Measurements from ENCODE around the gene C12orf76. TPM values are rescaled to one million over a fixed set of nuclear protein-coding genes. Genes with fewer than 3 reads are reported as not detected.
"Not testable (repeated sequence)": the region's sequence is repeated elsewhere in the genome, so short reads cannot be mapped to it uniquely, and the experiment has no call there.

Gene C12orf76
- total RNA-seq, 4 donors from 2014 or later, result 19.4 to 29.7 (median 22.5) TPM

DNA sequence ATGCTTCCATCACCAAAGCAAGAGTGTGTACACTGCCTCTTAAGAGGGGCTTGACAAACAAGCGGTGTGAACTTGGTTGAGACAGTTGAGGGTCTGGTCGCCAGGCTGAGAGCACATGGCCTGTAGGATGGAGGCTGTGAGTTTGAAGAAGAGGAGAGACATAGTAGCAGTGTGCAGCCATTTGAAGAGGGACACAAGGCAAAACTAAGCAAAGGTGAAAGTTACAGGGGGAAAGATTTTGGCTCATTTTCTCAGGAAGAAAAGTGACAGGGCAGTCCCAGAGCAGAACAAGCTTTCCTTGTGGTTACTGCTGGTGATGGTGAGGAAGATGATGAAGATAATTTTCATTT, 11.3 kb upstream of the C12orf76 start:
- peaks cover 0 to 8% (median 0%) of the 10 kb centered on the region in 3 donors for H3K36me3 ChIP-seq
- DNase-seq (ENCODE audit: low spot score in 2 of 2), result no peak
- H3K4me1 ChIP-seq, result peaks cover 0 to 11% (median 0%) of the 10 kb centered on the region in 4 donors
- H3K9me3 ChIP-seq, result no peaks in the 10 kb centered on the region
- 93% methylated on average over 2 of the region's 2 CpGs for WGBS, 2 donors
- H3K27ac ChIP-seq, result peak overlapping the region; percentile 37 to 88 (median 67)
- no peaks in the 10 kb centered on the region for H3K27me3 ChIP-seq
- TF ChIP-seq POLR2A (IDR thresholded peaks at IDR 0.05) (no peak), EP300 (IDR thresholded peaks at IDR 0.05) (no peak)
- H3K4me3 ChIP-seq, result no peak overlapping the region

GRCh38 chr12:110058875-110059615, 10.7 kb upstream of the C12orf76 start:
- peaks cover 0 to 8% (median 0%) of the 10 kb centered on the region in 3 donors for H3K36me3 ChIP-seq
- H3K9me3 ChIP-seq, result no peaks in the 10 kb centered on the region
- H3K4me3 ChIP-seq, result no peak overlapping the region
- 91 to 95% methylated on average over 9 of the region's 9 CpGs for WGBS, 2 donors
- H3K4me1 ChIP-seq, result peaks cover 0 to 11% (median 0%) of the 10 kb centered on the region in 4 donors
- no peak for DNase-seq (ENCODE audit: low spot score in 2 of 2)
- TF ChIP-seq POLR2A (IDR thresholded peaks at IDR 0.05), result no peak
- no peak for TF ChIP-seq EP300 (IDR thresholded peaks at IDR 0.05)
- TF ChIP-seq, protein P1, sequence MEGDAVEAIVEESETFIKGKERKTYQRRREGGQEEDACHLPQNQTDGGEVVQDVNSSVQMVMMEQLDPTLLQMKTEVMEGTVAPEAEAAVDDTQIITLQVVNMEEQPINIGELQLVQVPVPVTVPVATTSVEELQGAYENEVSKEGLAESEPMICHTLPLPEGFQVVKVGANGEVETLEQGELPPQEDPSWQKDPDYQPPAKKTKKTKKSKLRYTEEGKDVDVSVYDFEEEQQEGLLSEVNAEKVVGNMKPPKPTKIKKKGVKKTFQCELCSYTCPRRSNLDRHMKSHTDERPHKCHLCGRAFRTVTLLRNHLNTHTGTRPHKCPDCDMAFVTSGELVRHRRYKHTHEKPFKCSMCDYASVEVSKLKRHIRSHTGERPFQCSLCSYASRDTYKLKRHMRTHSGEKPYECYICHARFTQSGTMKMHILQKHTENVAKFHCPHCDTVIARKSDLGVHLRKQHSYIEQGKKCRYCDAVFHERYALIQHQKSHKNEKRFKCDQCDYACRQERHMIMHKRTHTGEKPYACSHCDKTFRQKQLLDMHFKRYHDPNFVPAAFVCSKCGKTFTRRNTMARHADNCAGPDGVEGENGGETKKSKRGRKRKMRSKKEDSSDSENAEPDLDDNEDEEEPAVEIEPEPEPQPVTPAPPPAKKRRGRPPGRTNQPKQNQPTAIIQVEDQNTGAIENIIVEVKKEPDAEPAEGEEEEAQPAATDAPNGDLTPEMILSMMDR (IDR thresholded peaks at IDR 0.05), result no peak
- peak overlapping the region; percentile 37 to 88 (median 67) for H3K27ac ChIP-seq
- H3K27me3 ChIP-seq, result no peaks in the 10 kb centered on the region

DNA sequence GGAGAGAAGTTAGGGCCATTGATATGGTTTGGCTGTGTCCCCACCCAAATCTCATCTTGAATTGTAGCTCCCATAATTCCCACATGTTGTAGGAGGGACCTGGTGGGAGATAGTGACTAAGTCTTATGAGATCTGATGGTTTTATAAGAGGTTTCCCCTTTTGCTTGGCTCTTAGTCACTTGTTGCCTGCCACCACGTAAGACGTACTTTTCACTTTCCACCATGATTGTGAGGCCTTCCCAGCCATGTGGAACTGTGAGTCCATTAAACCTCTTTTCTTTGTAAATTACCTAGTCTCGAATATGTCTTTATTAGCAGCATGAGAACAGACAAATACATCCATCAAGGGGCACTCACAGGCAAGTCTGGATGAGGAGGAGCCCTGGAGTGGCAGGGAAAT, 8.3 kb upstream of the C12orf76 start:
- 84 to 88% methylated on average over 3 of the region's 3 CpGs for WGBS, 2 donors
- H3K27ac ChIP-seq, result peak overlapping the region in 1 of 4 donors; percentile 7
- not testable (repeated sequence) for H3K27me3 ChIP-seq; H3K4me3 ChIP-seq; DNase-seq (ENCODE audit: low spot score in 2 of 2); H3K9me3 ChIP-seq
- peaks cover 0 to 11% (median 0%) of the 10 kb centered on the region in 4 donors for H3K4me1 ChIP-seq
- H3K36me3 ChIP-seq, result peaks cover 0 to 12% (median 0%) of the 10 kb centered on the region in 3 donors

DNA sequence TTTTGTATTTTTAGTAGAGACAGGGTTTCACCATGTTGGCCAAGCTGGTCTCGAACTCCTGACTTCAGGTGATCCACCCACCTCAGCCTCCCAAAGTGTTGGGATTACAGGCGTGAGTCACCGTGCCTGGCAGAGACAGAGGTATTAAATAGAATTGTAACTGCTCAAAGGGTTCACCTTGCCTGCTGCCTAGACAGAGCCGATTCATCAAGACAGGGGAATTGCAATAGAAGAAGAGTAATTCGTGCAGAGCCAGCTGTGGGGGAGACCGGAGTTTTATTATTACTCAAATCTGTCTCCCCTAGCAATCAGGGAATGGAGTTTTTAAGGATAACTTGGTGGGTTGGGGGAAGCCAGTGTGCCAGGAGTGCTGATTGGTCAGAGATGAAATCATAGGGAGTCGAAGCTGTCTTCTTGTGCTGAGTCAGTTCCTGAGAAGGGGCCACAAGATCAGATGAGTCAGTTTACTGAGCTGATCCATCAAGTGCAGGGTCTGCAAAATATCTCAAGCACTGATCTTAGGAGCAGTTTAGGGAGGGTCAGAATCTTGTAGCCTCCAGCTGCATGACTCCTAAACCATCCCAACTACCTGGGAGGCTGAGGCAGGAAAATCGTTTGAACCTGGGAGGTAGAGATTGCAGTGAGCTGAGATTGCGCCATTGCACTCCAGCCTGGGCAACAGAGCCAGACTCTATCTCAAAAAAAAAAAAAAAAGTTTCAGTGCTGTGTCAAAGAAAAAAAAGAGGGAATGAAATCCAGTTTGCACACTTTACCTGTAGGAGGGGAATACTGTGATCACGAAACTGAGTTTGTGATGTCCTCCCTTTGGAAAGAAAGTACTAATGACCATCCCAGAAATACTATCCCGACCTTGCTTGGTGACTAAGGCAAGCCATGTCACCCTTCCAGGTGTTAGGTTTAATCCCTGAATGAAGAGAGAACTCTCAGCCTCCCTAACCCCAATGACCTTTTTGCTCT, 7.3 kb upstream of the C12orf76 start:
- not testable (repeated sequence) for H3K4me3 ChIP-seq; DNase-seq (ENCODE audit: low spot score in 2 of 2); H3K4me1 ChIP-seq; H3K9me3 ChIP-seq; H3K27me3 ChIP-seq
- peak overlapping the region in 1 of 4 donors; percentile 17 for H3K27ac ChIP-seq
- whole genome bisulfite sequencing, 2 donors, result 59 to 64% methylated on average over 11 of the region's 11 CpGs
- H3K36me3 ChIP-seq, result peaks cover 0 to 12% (median 0%) of the 10 kb centered on the region in 3 donors

- TF ChIP-seq, protein P1 (IDR thresholded peaks at IDR 0.05), result no peak
- TF ChIP-seq POLR2A (IDR thresholded peaks at IDR 0.05) (no peak), EP300 (IDR thresholded peaks at IDR 0.05) (no peak)
- H3K27ac ChIP-seq, result no peak overlapping the region
- H3K36me3 ChIP-seq, result peaks cover 0 to 17% (median 0%) of the 10 kb centered on the region in 3 donors
- H3K9me3 ChIP-seq, result no peaks in the 10 kb centered on the region
- WGBS, 2 donors, result 80 to 89% methylated on average over 6 of the region's 6 CpGs
- no peak overlapping the region for H3K4me3 ChIP-seq
- DNase-seq (ENCODE audit: low spot score in 2 of 2), result no peak
- H3K4me1 ChIP-seq, result peaks cover 0 to 27% (median 20%) of the 10 kb centered on the region in 4 donors
- no peaks in the 10 kb centered on the region for H3K27me3 ChIP-seq
These were observed 2.6 kb upstream of the C12orf76 start for GRCh38 chr12:110050927-110051326.

GRCh38 chr12:110049666-110050065, 1.3 kb upstream of the C12orf76 start:
- Histone ChIP-seq H3K36me3 (peaks cover 0 to 21% (median 0%) of the 10 kb centered on the region in 3 donors), H3K4me1 (peaks cover 0 to 31% (median 20%) of the 10 kb centered on the region in 4 donors)
- not testable (repeated sequence) for DNase-seq (ENCODE audit: low spot score in 2 of 2); H3K27ac ChIP-seq; H3K9me3 ChIP-seq; H3K4me3 ChIP-seq; H3K27me3 ChIP-seq
- WGBS, 2 donors, result 83 to 86% methylated on average over 9 of the region's 9 CpGs

DNA sequence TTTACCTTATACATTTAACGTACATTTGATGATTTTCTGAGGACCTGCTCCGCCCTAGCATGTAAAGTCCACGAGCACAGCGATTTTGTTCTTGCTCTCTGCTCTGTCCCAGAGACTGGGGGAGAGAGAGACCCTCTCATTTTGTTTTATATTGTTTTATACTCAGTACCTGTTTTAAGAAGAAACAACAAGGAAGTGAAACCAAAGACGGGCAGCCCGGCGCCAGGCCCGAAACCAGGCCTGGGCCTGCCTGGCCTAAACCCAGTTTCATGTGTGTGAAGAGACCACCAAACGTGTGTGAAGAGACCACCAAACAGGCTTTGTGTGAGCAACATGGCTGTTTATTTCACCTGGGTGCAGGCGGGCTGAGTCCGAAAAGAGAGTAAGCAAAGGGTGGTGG, 712 bp upstream of the C12orf76 start:
- not testable (repeated sequence) for H3K27me3 ChIP-seq; H3K9me3 ChIP-seq; DNase-seq (ENCODE audit: low spot score in 2 of 2)
- Histone ChIP-seq H3K27ac (peak overlapping the region in 3 of 4 donors; percentile 75 to 87 (median 83)), H3K4me1 (peaks cover 0 to 31% (median 20%) of the 10 kb centered on the region in 4 donors), H3K4me3 (peak overlapping the region in 3 of 4 donors; percentile 44 to 93 (median 88)), H3K36me3 (peaks cover 0 to 20% (median 0%) of the 10 kb centered on the region in 3 donors)
- 91 to 94% methylated on average over 11 of the region's 11 CpGs for WGBS, 2 donors

All from tibial nerve (tissue), 4 donors.